ENCODE data around the gene RGS4. TPM values are rescaled to one million over a fixed set of nuclear protein-coding genes. Genes with fewer than 3 reads are reported as not detected.

RGS4 gene
- total and polyA plus RNA-seq, 2 donors (not counting 1 experiment from before 2014, with no cell fraction given) = 63.3 to 80.2 TPM

GRCh38 chr1:163063143-163063542 lies 6.0 kb upstream of the RGS4 start:
- H3K4me2 ChIP-seq (ENCODE audit: extremely low read depth, insufficient read depth, low read length) = no peak overlapping the region
- DNase-seq (ENCODE audit: low read depth in 2 of 2) = no peak

GRCh38 chr1:163063610-163064009 lies 5.6 kb upstream of the RGS4 start:
- Histone ChIP-seq H3K9me3 (ENCODE audit: control insufficient read depth, insufficient read depth, low read depth, low read length) (no peaks in the 10 kb centered on the region), H4K20me1 (ENCODE audit: control insufficient read depth, extremely low read depth, insufficient read depth, low read length) (no peaks in the 10 kb centered on the region), H3K27ac (ENCODE audit: insufficient read depth, low read length) (no peak overlapping the region), H3K4me1 (ENCODE audit: control insufficient read depth, extremely low read depth, insufficient read depth, low read length) (no peaks in the 10 kb centered on the region), H3K4me2 (ENCODE audit: extremely low read depth, insufficient read depth, low read length) (no peak overlapping the region), H3K9ac (ENCODE audit: insufficient read depth, low read length) (no peak overlapping the region), H3K4me3 (replicated peaks in 1 of 4; ENCODE audit: control extremely low read depth in 1 of 4, insufficient read depth in 1 of 4, low read depth in 3 of 4, low read length in 4 of 4) (no peak overlapping the region), H3K36me3 (ENCODE audit: control insufficient read depth, insufficient read depth, low read length) (no peaks in the 10 kb centered on the region), H3K27me3 (ENCODE audit: control insufficient read depth, insufficient read depth, low read length) (no peaks in the 10 kb centered on the region), H2AFZ (ENCODE audit: low read length) (no peak overlapping the region), H3K79me2 (ENCODE audit: control insufficient read depth, insufficient read depth, low read length) (no peaks in the 10 kb centered on the region)
- TF ChIP-seq EZH2 (IDR thresholded peaks at IDR 0.05; ENCODE audit: low read length, missing control alignments) (no peak), CTCF (conservative IDR thresholded peaks at IDR 0.05 in 1 of 2, IDR thresholded peaks at IDR 0.05 in 1 of 2; ENCODE audit: low read depth in 1 of 2, low read length in 2 of 2) (no peak)
- no peak for DNase-seq (ENCODE audit: low read depth in 2 of 2)

More at GRCh38 chr1:163063143-163063542, 6.0 kb upstream of the RGS4 start:
- Histone ChIP-seq H3K4me3 (replicated peaks in 1 of 4; ENCODE audit: control extremely low read depth in 1 of 4, insufficient read depth in 1 of 4, low read depth in 3 of 4, low read length in 4 of 4) (no peak overlapping the region), H2AFZ (ENCODE audit: low read length) (no peak overlapping the region), H3K36me3 (ENCODE audit: control insufficient read depth, insufficient read depth, low read length) (no peaks in the 10 kb centered on the region), H3K27me3 (ENCODE audit: control insufficient read depth, insufficient read depth, low read length) (no peaks in the 10 kb centered on the region), H3K4me1 (ENCODE audit: control insufficient read depth, extremely low read depth, insufficient read depth, low read length) (no peaks in the 10 kb centered on the region), H3K27ac (ENCODE audit: insufficient read depth, low read length) (no peak overlapping the region), H4K20me1 (ENCODE audit: control insufficient read depth, extremely low read depth, insufficient read depth, low read length) (no peaks in the 10 kb centered on the region), H3K9me3 (ENCODE audit: control insufficient read depth, insufficient read depth, low read depth, low read length) (no peaks in the 10 kb centered on the region), H3K9ac (ENCODE audit: insufficient read depth, low read length) (no peak overlapping the region), H3K79me2 (ENCODE audit: control insufficient read depth, insufficient read depth, low read length) (no peaks in the 10 kb centered on the region)
- no peak for TF ChIP-seq EZH2 (IDR thresholded peaks at IDR 0.05; ENCODE audit: low read length, missing control alignments)
- no peak for TF ChIP-seq CTCF (conservative IDR thresholded peaks at IDR 0.05 in 1 of 2, IDR thresholded peaks at IDR 0.05 in 1 of 2; ENCODE audit: low read depth in 1 of 2, low read length in 2 of 2)

GRCh38 chr1:163066168-163066567 lies 3.0 kb upstream of the RGS4 start:
- H2AFZ ChIP-seq (ENCODE audit: low read length) = no peak overlapping the region
- no peak overlapping the region for H3K9ac ChIP-seq (ENCODE audit: insufficient read depth, low read length)
- DNase-seq (ENCODE audit: low read depth in 2 of 2) = no peak
- peaks cover 19% of the 10 kb centered on the region for H3K79me2 ChIP-seq (ENCODE audit: control insufficient read depth, insufficient read depth, low read length)
- H3K27ac ChIP-seq (ENCODE audit: insufficient read depth, low read length) = no peak overlapping the region
- H3K27me3 ChIP-seq (ENCODE audit: control insufficient read depth, insufficient read depth, low read length) = no peaks in the 10 kb centered on the region
- TF ChIP-seq EZH2 (IDR thresholded peaks at IDR 0.05; ENCODE audit: low read length, missing control alignments) (no peak), CTCF (conservative IDR thresholded peaks at IDR 0.05 in 1 of 2, IDR thresholded peaks at IDR 0.05 in 1 of 2; ENCODE audit: low read depth in 1 of 2, low read length in 2 of 2) (no peak)
- H3K9me3 ChIP-seq (ENCODE audit: control insufficient read depth, insufficient read depth, low read depth, low read length) = no peaks in the 10 kb centered on the region
- no peaks in the 10 kb centered on the region for H3K36me3 ChIP-seq (ENCODE audit: control insufficient read depth, insufficient read depth, low read length)
- no peaks in the 10 kb centered on the region for H4K20me1 ChIP-seq (ENCODE audit: control insufficient read depth, extremely low read depth, insufficient read depth, low read length)
- no peak overlapping the region for H3K4me3 ChIP-seq (replicated peaks in 1 of 4; ENCODE audit: control extremely low read depth in 1 of 4, insufficient read depth in 1 of 4, low read depth in 3 of 4, low read length in 4 of 4)
- H3K4me2 ChIP-seq (ENCODE audit: extremely low read depth, insufficient read depth, low read length) = no peak overlapping the region
- H3K4me1 ChIP-seq (ENCODE audit: control insufficient read depth, extremely low read depth, insufficient read depth, low read length) = no peaks in the 10 kb centered on the region
